ENCODE results near the gene BIRC5. TPM values are rescaled to one million over a fixed set of nuclear protein-coding genes. Genes with fewer than 3 reads are reported as not detected.

Gene BIRC5
- total RNA-seq, 1 donor from 2014 or later: 5.8 TPM

- TF ChIP-seq EZH2 (IDR thresholded peaks at IDR 0.05; ENCODE audit: insufficient read depth, low read length): no peak
- TF ChIP-seq CTCF (IDR thresholded peaks at IDR 0.05; ENCODE audit: insufficient read depth, low read depth, low read length): no peak
- Histone ChIP-seq H2AFZ (ENCODE audit: low read depth, low read length) (no peak overlapping the region), H3K27me3 (ENCODE audit: insufficient read depth, low read length) (no peaks in the 10 kb centered on the region), H3K4me1 (ENCODE audit: insufficient read depth, low read length) (peaks cover 4% of the 10 kb centered on the region), H3K4me3 (ENCODE audit: insufficient read depth, low read depth, low read length) (no peak overlapping the region), H3K4me2 (ENCODE audit: low read length) (no peak overlapping the region), H3K79me2 (ENCODE audit: insufficient read depth, low read length) (no peaks in the 10 kb centered on the region), H3K9ac (ENCODE audit: low read length) (no peak overlapping the region), H4K20me1 (ENCODE audit: insufficient read depth, low read length) (no peaks in the 10 kb centered on the region), H3K27ac (ENCODE audit: low read depth, low read length) (no peak overlapping the region), H3K9me3 (ENCODE audit: insufficient read depth, low read depth, low read length) (no peaks in the 10 kb centered on the region), H3K36me3 (ENCODE audit: insufficient read depth, low read length) (no peaks in the 10 kb centered on the region)
- Mint-ChIP-seq H3K4me3 (ENCODE audit: unreplicated experiment) (no peak overlapping the region), H3K36me3 (ENCODE audit: low read depth, unreplicated experiment) (no peaks in the 10 kb centered on the region), H3K9me3 (ENCODE audit: unreplicated experiment) (no peaks in the 10 kb centered on the region), H3K27ac (ENCODE audit: unreplicated experiment) (no peak overlapping the region), H3K4me1 (ENCODE audit: low read depth, unreplicated experiment) (peaks cover 5% of the 10 kb centered on the region), H3K27me3 (ENCODE audit: low read depth, unreplicated experiment) (peaks cover 4% of the 10 kb centered on the region)
- peak; percentile 12 for DNase-seq (ENCODE audit: low read depth)
- no peak for FAIRE-seq
Observed at GRCh38 chr17:78257810-78258322, 43.8 kb downstream of the BIRC5 start.

GRCh38 chr17:78258323-78259191, 44.5 kb downstream of the BIRC5 start:
- no peak for TF ChIP-seq CTCF (IDR thresholded peaks at IDR 0.05; ENCODE audit: insufficient read depth, low read depth, low read length)
- no peak for TF ChIP-seq EZH2 (IDR thresholded peaks at IDR 0.05; ENCODE audit: insufficient read depth, low read length)
- Histone ChIP-seq H3K4me3 (ENCODE audit: insufficient read depth, low read depth, low read length) (no peak overlapping the region), H3K4me2 (ENCODE audit: low read length) (no peak overlapping the region), H3K9me3 (ENCODE audit: insufficient read depth, low read depth, low read length) (no peaks in the 10 kb centered on the region), H4K20me1 (ENCODE audit: insufficient read depth, low read length) (no peaks in the 10 kb centered on the region), H3K9ac (ENCODE audit: low read length) (no peak overlapping the region), H3K4me1 (ENCODE audit: insufficient read depth, low read length) (peaks cover 4% of the 10 kb centered on the region), H3K36me3 (ENCODE audit: insufficient read depth, low read length) (no peaks in the 10 kb centered on the region), H3K27ac (ENCODE audit: low read depth, low read length) (no peak overlapping the region), H3K79me2 (ENCODE audit: insufficient read depth, low read length) (no peaks in the 10 kb centered on the region), H2AFZ (ENCODE audit: low read depth, low read length) (no peak overlapping the region), H3K27me3 (ENCODE audit: insufficient read depth, low read length) (no peaks in the 10 kb centered on the region)
- no peak overlapping the region for H3K4me3 Mint-ChIP-seq (ENCODE audit: unreplicated experiment)
- DNase-seq (ENCODE audit: low read depth) (peak; percentile 16), FAIRE-seq (no peak)
- H3K27ac Mint-ChIP-seq (ENCODE audit: unreplicated experiment): no peak overlapping the region
- peaks cover 5% of the 10 kb centered on the region for H3K4me1 Mint-ChIP-seq (ENCODE audit: low read depth, unreplicated experiment)
- H3K27me3 Mint-ChIP-seq (ENCODE audit: low read depth, unreplicated experiment): peaks cover 4% of the 10 kb centered on the region
- H3K36me3 Mint-ChIP-seq (ENCODE audit: low read depth, unreplicated experiment): no peaks in the 10 kb centered on the region
- no peaks in the 10 kb centered on the region for H3K9me3 Mint-ChIP-seq (ENCODE audit: unreplicated experiment)

GRCh38 chr17:78259192-78259554, 45.1 kb downstream of the BIRC5 start:
- Histone ChIP-seq H3K9ac (ENCODE audit: low read length) (no peak overlapping the region), H3K4me2 (ENCODE audit: low read length) (no peak overlapping the region), H3K9me3 (ENCODE audit: insufficient read depth, low read depth, low read length) (no peaks in the 10 kb centered on the region), H3K36me3 (ENCODE audit: insufficient read depth, low read length) (no peaks in the 10 kb centered on the region), H4K20me1 (ENCODE audit: insufficient read depth, low read length) (no peaks in the 10 kb centered on the region), H2AFZ (ENCODE audit: low read depth, low read length) (no peak overlapping the region), H3K27ac (ENCODE audit: low read depth, low read length) (no peak overlapping the region), H3K4me3 (ENCODE audit: insufficient read depth, low read depth, low read length) (no peak overlapping the region), H3K79me2 (ENCODE audit: insufficient read depth, low read length) (no peaks in the 10 kb centered on the region), H3K4me1 (ENCODE audit: insufficient read depth, low read length) (no peaks in the 10 kb centered on the region), H3K27me3 (ENCODE audit: insufficient read depth, low read length) (no peaks in the 10 kb centered on the region)
- peaks cover 4% of the 10 kb centered on the region for H3K27me3 Mint-ChIP-seq (ENCODE audit: low read depth, unreplicated experiment)
- no peak for FAIRE-seq
- no peak for DNase-seq (ENCODE audit: low read depth)
- H3K27ac Mint-ChIP-seq (ENCODE audit: unreplicated experiment): no peak overlapping the region
- peaks cover 5% of the 10 kb centered on the region for H3K4me1 Mint-ChIP-seq (ENCODE audit: low read depth, unreplicated experiment)
- no peak for TF ChIP-seq EZH2 (IDR thresholded peaks at IDR 0.05; ENCODE audit: insufficient read depth, low read length)
- TF ChIP-seq CTCF (IDR thresholded peaks at IDR 0.05; ENCODE audit: insufficient read depth, low read depth, low read length): no peak
- no peaks in the 10 kb centered on the region for H3K36me3 Mint-ChIP-seq (ENCODE audit: low read depth, unreplicated experiment)
- no peaks in the 10 kb centered on the region for H3K9me3 Mint-ChIP-seq (ENCODE audit: unreplicated experiment)
- H3K4me3 Mint-ChIP-seq (ENCODE audit: unreplicated experiment): no peak overlapping the region

All from astrocyte (in vitro differentiated cells and primary cell).